GM12864 (cell line): ENCODE data around the gene PDHA1.

Experiments
- DNase-seq: peaks from one replicate; pipeline ENCODE4 v3.0.0-alpha.2; 2011; ENCODE audit warnings: low read depth
- H3K4me3 ChIP-seq: 2 replicates; pipeline ENCODE4 v1.5.1; 2011; ENCODE audit warnings: mild to moderate bottlenecking, low read depth, low read length, control low read depth
- TF ChIP-seq, protein P1 (sequence below): IDR thresholded peaks from 2 replicates; pipeline ENCODE4 v1.5.1; 2011; ENCODE audit warnings: low read depth, mild to moderate bottlenecking, moderate library complexity, low read length, control low read depth, inconsistent platforms; ENCODE audit errors: missing control alignments

The PDHA1 gene

DNA sequence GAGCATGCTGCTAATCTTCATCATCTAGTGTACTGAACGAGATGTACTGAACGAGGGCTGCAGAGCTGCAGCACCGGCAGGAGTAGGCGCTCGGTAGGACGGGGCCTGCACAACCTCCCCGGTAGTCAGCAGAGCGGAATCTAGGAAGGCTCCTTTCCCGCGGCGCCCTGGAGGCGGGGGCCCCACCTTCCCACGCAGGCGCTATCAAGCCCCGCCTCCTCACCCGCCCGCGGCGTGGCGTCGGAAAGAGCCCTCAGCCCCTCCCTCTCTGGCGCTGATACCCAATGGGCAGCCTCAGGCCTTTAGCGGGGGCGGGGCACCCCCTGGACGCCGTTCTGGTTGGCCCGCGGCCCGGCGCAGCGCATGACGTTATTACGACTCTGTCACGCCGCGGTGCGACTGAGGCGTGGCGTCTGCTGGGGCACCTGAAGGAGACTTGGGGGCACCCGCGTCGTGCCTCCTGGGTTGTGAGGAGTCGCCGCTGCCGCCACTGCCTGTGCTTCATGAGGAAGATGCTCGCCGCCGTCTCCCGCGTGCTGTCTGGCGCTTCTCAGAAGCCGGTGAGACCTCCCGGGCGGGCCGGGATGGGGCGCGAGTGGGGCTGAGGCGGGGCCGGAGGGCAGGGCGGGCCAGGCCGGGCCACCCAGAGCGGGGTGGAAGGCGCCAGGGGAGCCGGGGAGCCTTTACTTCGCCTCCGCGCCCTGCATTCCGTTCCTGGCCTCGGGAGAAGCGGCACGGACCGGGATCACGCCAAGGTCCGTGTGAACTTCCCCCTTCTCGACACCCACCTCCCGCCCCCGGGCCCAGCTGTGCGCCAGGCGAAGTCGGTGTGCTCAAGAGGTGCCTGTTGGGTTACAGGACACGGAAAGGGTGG lies at the start of gene PDHA1:
TSS of gene PDHA1 (plus strand) at position 393 of the 874 bp plus-strand sequence. CDS start at position 504, 111 bp downstream.
- peak; percentile 68 for DNase-seq
- H3K4me3 ChIP-seq: peak within 1 kb of the TSS; percentile 85
- TF ChIP-seq, protein P1, sequence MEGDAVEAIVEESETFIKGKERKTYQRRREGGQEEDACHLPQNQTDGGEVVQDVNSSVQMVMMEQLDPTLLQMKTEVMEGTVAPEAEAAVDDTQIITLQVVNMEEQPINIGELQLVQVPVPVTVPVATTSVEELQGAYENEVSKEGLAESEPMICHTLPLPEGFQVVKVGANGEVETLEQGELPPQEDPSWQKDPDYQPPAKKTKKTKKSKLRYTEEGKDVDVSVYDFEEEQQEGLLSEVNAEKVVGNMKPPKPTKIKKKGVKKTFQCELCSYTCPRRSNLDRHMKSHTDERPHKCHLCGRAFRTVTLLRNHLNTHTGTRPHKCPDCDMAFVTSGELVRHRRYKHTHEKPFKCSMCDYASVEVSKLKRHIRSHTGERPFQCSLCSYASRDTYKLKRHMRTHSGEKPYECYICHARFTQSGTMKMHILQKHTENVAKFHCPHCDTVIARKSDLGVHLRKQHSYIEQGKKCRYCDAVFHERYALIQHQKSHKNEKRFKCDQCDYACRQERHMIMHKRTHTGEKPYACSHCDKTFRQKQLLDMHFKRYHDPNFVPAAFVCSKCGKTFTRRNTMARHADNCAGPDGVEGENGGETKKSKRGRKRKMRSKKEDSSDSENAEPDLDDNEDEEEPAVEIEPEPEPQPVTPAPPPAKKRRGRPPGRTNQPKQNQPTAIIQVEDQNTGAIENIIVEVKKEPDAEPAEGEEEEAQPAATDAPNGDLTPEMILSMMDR: no peak

DNA sequence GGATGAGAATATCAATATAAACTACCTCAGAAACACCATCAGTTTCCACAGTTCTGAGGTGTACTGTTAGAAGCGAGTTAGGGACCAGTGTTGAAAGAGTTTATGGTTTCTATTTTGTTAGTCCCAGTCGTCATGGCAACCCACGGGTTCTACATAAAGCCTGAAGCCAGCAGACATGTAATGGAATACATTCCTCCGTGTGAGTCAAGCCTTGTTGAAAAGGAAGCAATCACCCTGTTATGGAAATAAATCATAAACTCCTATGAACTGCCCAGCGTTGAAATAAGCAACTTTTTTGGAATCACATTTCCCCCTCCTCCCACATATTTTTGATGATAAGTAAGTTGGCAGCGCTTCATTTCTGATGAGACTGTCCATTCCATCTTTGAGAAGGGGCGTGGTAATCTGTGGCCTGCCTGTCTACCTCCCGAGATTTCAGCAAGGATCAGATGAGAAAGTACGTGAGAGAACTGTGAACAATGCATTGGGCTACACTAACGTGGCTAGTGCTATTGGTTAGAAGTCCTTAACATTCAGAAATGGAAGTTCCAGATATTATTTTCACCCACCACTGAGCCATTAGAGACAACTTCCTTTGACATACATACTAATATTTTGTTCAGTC lies 40.4 kb upstream of the PDHA1 start:
- no peak for DNase-seq
- TF ChIP-seq, protein P1: no peak
- H3K4me3 ChIP-seq: no peak overlapping the region

DNA sequence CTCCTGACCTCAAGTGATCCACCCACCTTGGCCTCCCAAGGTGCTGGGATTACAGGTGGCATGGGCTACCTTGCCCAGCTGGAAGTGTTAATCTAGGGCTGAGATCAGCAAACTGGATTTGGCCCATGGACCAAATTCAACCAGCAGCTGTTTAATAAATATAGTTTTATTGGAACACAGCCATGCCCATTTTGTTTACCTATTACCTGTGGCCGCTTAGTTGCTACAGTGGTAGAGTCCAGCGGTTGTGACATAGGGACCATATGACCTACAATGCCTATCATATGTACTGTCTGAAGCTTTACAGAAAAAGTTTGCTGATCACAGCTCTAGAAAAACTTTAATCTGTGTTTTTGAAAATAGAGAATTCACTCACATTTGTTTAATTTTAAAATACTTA lies 17.2 kb upstream of the PDHA1 start:
- no peak for DNase-seq
- H3K4me3 ChIP-seq: no peak overlapping the region
- TF ChIP-seq, protein P1: no peak

DNA sequence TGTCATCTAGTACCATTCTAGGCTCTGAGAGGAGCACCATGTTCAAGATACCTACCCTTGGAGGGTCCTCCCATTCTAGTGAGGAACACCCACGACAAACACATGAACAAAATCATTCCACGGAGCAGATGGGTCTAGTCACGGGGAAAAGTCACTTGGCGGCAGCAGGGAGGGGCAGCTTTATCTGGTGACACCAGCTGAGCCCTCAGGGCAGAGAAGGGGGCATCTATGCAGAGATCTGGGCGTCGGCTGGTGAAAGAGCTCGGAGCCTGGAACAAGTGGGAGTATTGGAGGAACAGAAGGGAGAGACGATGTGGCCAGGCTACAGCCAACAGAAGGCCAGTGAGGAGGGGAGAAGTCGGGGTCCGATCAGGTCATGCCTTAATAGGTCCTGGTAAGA lies 11.9 kb upstream of the PDHA1 start:
- no peak overlapping the region for H3K4me3 ChIP-seq
- TF ChIP-seq, protein P1: no peak
- DNase-seq: no peak

DNA sequence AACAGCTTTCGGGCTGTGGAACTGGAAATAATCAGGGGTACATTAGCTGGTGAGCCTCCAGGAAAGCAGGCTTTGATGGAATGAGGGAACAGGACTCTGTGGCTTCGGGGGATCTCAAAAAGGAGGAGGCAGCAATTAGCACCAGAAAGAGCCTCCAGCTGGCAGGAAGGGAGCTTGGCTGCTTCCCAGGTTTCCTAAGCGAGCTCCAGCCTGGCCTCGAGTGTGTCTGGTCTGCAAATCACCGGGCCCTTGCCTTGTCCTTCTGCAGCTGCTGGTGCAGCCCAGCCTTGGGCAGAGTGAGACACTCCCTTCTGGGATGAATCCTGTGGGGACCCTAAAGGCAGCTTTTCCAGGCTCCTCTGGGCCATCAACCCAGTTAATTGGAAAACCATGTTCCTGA lies 10.7 kb upstream of the PDHA1 start:
- TF ChIP-seq, protein P1: no peak
- H3K4me3 ChIP-seq: no peak overlapping the region
- no peak for DNase-seq

DNA sequence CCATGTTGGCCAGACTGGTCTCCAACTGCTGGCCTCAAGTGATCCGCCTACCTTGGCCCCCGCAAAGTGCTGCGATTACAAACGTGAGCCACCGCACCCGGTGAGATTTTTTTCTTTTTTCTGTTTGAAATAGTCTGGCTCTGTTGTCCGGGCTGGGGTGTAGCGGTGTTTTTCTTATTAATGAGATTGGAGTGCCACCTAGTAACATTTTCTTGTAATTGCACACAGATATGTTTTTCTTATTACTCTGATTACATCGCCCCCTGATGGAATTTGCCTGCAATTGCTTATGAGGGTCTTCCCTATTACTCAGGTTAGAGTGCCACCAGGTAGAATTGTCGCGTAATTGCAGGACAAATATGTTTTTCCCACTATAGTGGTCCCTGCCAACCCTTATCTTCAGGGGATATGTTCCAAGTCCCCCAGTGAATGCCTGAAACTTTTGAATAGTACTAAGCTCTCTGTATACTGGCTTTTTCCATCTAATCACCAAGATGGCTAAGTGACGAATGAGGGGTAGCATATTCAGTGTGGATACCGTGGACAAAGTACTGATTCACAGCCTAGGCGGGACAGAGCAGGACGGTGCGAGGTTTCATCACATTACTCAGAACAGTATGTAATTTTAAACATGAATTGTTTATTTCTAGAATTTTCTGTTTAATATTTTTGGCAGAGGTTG lies 8.6 kb upstream of the PDHA1 start:
- peak; percentile 55 for DNase-seq
- TF ChIP-seq, protein P1: peak; percentile 67
- H3K4me3 ChIP-seq: no peak overlapping the region
